HepG2 (cell line): ENCODE results near the gene SLC35F3.

Experiments used
- ATF7 ChIP-seq, 2 experiments: fragments of 450-650 bp in 1 of 2; sonication (generic) in 1 of 2; formaldehyde crosslinking in 1 of 2; IDR thresholded peaks; 2 replicates each; pipeline versions ENCODE4 v1.4.0 to v1.6.1; 2016 to 2020; ENCODE audit warnings: antibody characterized with exemption in 1 of 2, mild to moderate bottlenecking in 1 of 2, missing genetic modification reagents in 1 of 2
- CEBPB ChIP-seq: IDR thresholded peaks from 2 replicates; pipeline ENCODE4 v1.6.1; 2011; ENCODE audit warnings: low read depth, low read length, improper control_type of control experiment, borderline replicate concordance
- EZH2 ChIP-seq: conservative IDR thresholded peaks from 2 replicates; pipeline ENCODE4 v1.6.1; 2012; ENCODE audit warnings: mild to moderate bottlenecking, low read depth, low read length, moderate library complexity
- JUN ChIP-seq: sonication (generic); formaldehyde crosslinking; IDR thresholded peaks from 2 replicates; pipeline ENCODE4 v1.4.0; 2020; ENCODE audit warnings: mild to moderate bottlenecking, missing genetic modification reagents
- POLR2AphosphoS5 ChIP-seq: IDR thresholded peaks from 2 replicates; pipeline ENCODE4 v1.6.1; 2012; ENCODE audit warnings: low read depth, low read length
- TRIM24 ChIP-seq: sonication (generic); formaldehyde crosslinking; IDR thresholded peaks from 2 replicates; pipeline ENCODE4 v1.8.0; 2022; ENCODE audit warnings: mild to moderate bottlenecking, missing genetic modification reagents
- ZNF121 ChIP-seq: sonication (generic); formaldehyde crosslinking; IDR thresholded peaks from 2 replicates; pipeline ENCODE4 v1.5.0; 2020; ENCODE audit warnings: mild to moderate bottlenecking, missing genetic modification reagents
- ZNF24 ChIP-seq: fragments of 450-650 bp; IDR thresholded peaks from 2 replicates; pipeline ENCODE4 v1.6.1; 2017; ENCODE audit warnings: antibody characterized with exemption, mild to moderate bottlenecking

DNA sequence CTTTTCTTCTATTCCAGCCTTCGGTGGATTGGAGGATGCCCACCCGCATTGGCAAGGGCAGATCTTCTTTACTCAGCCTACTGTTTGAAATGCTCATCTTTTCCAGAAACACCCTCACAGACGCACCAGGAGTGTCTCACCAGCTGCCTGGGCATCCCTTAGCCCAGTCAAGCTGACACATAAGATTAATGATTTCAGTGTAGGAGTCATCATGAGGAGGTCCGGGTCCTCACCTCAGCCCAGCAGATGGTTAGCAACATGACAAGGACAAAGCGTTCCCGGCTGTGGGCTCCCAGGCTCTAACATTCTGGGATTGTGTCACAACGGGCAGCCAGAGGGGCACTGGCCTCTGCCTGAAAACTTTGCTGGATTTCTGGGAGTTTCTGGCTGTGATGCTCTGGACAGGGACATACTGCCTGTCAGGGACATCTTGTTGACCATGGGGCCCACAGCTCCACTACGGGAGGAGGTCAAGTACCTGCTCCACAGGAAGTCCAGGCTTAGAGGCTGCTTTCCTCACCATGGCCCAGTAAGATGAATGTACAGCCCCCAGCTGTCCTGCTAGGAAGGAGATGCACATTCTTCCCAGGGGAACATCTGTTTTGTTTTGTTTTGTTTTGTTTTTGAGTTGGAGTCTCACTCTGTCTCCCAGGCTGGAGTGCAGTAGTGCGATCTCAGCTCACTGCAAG lies 264.8 kb downstream of the SLC35F3 start:
- TF ChIP-seq ATF7 (IDR thresholded peaks at IDR 0.05) (no peak), ATF7 (CRISPR knock-in tag; IDR thresholded peaks at IDR 0.05) (no peak), CEBPB (no peak), EZH2 (no peak), POLR2AphosphoS5 (no peak), TRIM24 (CRISPR knock-in tag) (no peak), ZNF24 (no peak), ZNF121 (no peak), JUN (CRISPR knock-in tag) (no peak)
